MM.1S (cell line): ENCODE results near the gene KAT2B.

Source experiments
- DNase-seq: peaks from one replicate; pipeline ENCODE4 v3.0.0-alpha.2; 2015
- H2AFZ ChIP-seq: fragments of 300-600 bp; sonication (generic); 2 replicates; pipeline ENCODE4 v1.6.0; 2016; ENCODE audit warnings: antibody characterized with exemption, low read length
- H3F3A ChIP-seq: fragments of 300-600 bp; sonication (generic); 2 replicates; pipeline ENCODE4 v1.6.1; 2016; ENCODE audit warnings: mild to moderate bottlenecking, antibody characterized with exemption, low read length, moderate library complexity, mixed read lengths; ENCODE audit not compliant: insufficient read depth
- H3K27ac ChIP-seq: fragments of 300-600 bp; sonication (generic); 2 replicates; pipeline ENCODE4 v1.5.1; 2016; ENCODE audit warnings: mild to moderate bottlenecking, low read length
- H3K27me3 ChIP-seq: fragments of 300-600 bp; sonication (generic); replicated peaks from 2 replicates; pipeline ENCODE4 v1.6.0; 2016; ENCODE audit warnings: low read length; ENCODE audit not compliant: insufficient read depth
- H3K36me3 ChIP-seq: fragments of 300-600 bp; sonication (generic); replicated peaks from 2 replicates; pipeline ENCODE4 v1.6.1; 2016; ENCODE audit warnings: mild to moderate bottlenecking, low read length, mixed read lengths; ENCODE audit not compliant: insufficient read depth
- H3K4me1 ChIP-seq: fragments of 300-600 bp; sonication (generic); 2 replicates; pipeline ENCODE4 v1.6.1; 2016; ENCODE audit warnings: low read length, mixed read lengths
- H3K4me2 ChIP-seq: fragments of 300-600 bp; sonication (generic); 2 replicates; pipeline ENCODE4 v1.6.0; 2016; ENCODE audit warnings: low read depth, low read length
- H3K4me3 ChIP-seq: fragments of 300-600 bp; sonication (generic); 2 replicates; pipeline ENCODE4 v1.5.1; 2016; ENCODE audit warnings: low read length, mixed read lengths
- H3K79me2 ChIP-seq: fragments of 300-600 bp; sonication (generic); 2 replicates; pipeline ENCODE4 v1.6.1; 2016; ENCODE audit warnings: mixed run types, low read length, mixed read lengths
- H3K9ac ChIP-seq: fragments of 300-600 bp; sonication (generic); 2 replicates; pipeline ENCODE4 v1.6.1; 2016; ENCODE audit warnings: low read length, mixed read lengths
- H3K9me2 ChIP-seq: fragments of 300-600 bp; sonication (generic); replicated peaks from 2 replicates; pipeline ENCODE4 v1.6.1; 2016; ENCODE audit warnings: mild to moderate bottlenecking, low read length, mixed read lengths; ENCODE audit not compliant: insufficient read depth
- H3K9me3 ChIP-seq: fragments of 300-600 bp; sonication (generic); replicated peaks from 2 replicates; pipeline ENCODE4 v1.6.1; 2016; ENCODE audit warnings: mild to moderate bottlenecking, low read length, mixed read lengths; ENCODE audit not compliant: insufficient read depth
- H4K20me1 ChIP-seq: fragments of 300-600 bp; sonication (generic); 2 replicates; pipeline ENCODE4 v1.6.1; 2016; ENCODE audit warnings: mild to moderate bottlenecking, low read length, moderate library complexity, mixed read lengths; ENCODE audit not compliant: insufficient read depth
- EZH2 ChIP-seq: fragments of 300-600 bp; sonication (generic); optimal IDR thresholded peaks from 2 replicates; pipeline ENCODE3; 2017; ENCODE audit warnings: low read depth, mild to moderate bottlenecking, antibody characterized with exemption, low read length, mixed read lengths
- EZH2phosphoT487 ChIP-seq: fragments of 300-600 bp; sonication (generic); IDR thresholded peaks from 2 replicates; pipeline ENCODE4 v1.6.1; 2018; ENCODE audit warnings: antibody characterized with exemption, low read length
- TF ChIP-seq, protein P1 (sequence below): fragments of 300-600 bp; sonication (generic); IDR thresholded peaks from 2 replicates; pipeline ENCODE4 v1.5.1; 2016; ENCODE audit warnings: antibody characterized with exemption, low read length, mixed read lengths

KAT2B gene

DNA sequence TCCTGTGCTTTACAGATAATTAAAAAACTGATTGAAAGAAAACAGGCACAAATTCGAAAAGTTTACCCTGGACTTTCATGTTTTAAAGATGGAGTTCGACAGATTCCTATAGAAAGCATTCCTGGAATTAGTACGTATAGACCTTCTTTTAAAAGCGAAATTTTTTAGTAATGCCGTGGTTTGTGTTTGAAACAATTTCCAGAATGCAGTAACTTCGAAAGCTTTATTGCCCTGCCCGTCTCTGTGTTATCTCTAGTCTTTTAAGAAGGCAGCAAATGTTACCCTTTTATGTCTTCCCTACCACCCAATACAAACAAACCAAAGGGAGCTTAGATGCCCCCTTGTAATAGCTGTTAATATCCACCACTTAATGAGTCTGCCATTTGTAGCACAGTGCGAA is 106.1 kb downstream of the KAT2B start:
- Histone ChIP-seq H3K4me2 (no peak overlapping the region), H3K27ac (no peak overlapping the region), H3K27me3 (no peaks in the 10 kb centered on the region), H3K4me1 (no peaks in the 10 kb centered on the region), H3K4me3 (no peak overlapping the region), H3F3A (no peaks in the 10 kb centered on the region), H3K36me3 (no peaks in the 10 kb centered on the region), H3K79me2 (no peaks in the 10 kb centered on the region), H3K9me2 (no peaks in the 10 kb centered on the region), H3K9ac (no peak overlapping the region), H3K9me3 (no peaks in the 10 kb centered on the region), H2AFZ (no peak overlapping the region), H4K20me1 (no peaks in the 10 kb centered on the region)
- no peak for DNase-seq
- TF ChIP-seq, protein P1, sequence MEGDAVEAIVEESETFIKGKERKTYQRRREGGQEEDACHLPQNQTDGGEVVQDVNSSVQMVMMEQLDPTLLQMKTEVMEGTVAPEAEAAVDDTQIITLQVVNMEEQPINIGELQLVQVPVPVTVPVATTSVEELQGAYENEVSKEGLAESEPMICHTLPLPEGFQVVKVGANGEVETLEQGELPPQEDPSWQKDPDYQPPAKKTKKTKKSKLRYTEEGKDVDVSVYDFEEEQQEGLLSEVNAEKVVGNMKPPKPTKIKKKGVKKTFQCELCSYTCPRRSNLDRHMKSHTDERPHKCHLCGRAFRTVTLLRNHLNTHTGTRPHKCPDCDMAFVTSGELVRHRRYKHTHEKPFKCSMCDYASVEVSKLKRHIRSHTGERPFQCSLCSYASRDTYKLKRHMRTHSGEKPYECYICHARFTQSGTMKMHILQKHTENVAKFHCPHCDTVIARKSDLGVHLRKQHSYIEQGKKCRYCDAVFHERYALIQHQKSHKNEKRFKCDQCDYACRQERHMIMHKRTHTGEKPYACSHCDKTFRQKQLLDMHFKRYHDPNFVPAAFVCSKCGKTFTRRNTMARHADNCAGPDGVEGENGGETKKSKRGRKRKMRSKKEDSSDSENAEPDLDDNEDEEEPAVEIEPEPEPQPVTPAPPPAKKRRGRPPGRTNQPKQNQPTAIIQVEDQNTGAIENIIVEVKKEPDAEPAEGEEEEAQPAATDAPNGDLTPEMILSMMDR, result no peak
- TF ChIP-seq EZH2phosphoT487, result no peak
- no peak for TF ChIP-seq EZH2

DNA sequence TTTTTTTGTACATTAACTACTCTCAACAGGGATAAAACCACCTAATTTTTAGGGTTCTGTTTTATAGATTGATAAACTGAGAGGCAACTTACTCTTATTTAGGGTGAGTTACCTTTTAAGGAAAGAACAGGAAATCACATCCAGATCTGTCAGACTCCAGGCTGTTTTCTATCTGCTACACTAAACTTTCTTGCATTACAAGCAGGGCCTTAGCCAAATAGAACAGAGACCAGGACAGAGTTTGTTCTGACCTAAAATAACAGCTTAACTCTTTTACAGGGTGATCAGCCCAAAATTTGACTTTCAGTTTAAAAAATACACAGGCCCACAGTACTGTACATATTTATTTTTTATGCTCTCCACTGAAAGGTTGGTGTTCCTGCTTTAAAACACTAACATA is 107.1 kb downstream of the KAT2B start:
- H3K9me3 ChIP-seq, result no peaks in the 10 kb centered on the region
- H3K36me3 ChIP-seq, result no peaks in the 10 kb centered on the region
- no peak overlapping the region for H3K4me2 ChIP-seq
- no peak overlapping the region for H3K4me3 ChIP-seq
- H3K27ac ChIP-seq, result no peak overlapping the region
- no peaks in the 10 kb centered on the region for H3K79me2 ChIP-seq
- H3K9me2 ChIP-seq, result no peaks in the 10 kb centered on the region
- H3K27me3 ChIP-seq, result no peaks in the 10 kb centered on the region
- no peak for DNase-seq
- no peak for TF ChIP-seq EZH2phosphoT487
- no peak for TF ChIP-seq EZH2
- TF ChIP-seq, protein P1, result no peak
- H3F3A ChIP-seq, result no peaks in the 10 kb centered on the region
- H3K4me1 ChIP-seq, result no peaks in the 10 kb centered on the region
- no peaks in the 10 kb centered on the region for H4K20me1 ChIP-seq
- no peak overlapping the region for H2AFZ ChIP-seq
- H3K9ac ChIP-seq, result no peak overlapping the region

DNA sequence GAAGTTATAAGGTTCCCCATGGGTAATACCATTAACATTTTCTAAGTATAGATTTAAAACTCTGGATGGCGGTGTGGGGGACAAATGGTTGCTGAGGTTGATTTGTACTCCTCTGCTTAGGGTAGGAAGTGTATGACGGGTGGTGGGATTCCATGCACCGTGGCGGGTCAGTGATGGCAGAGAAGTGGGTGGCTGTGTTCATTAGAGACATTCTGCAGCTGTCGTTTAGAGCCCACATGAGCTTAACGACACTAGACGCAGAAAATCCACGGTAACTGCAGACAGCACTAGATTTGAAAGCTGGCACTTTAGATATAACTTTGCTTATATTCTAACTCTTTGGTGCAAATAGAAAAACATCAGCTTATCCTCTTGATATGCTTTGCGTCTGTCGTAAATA is 108.2 kb downstream of the KAT2B start:
- no peaks in the 10 kb centered on the region for H3F3A ChIP-seq
- no peak overlapping the region for H2AFZ ChIP-seq
- H3K4me3 ChIP-seq, result no peak overlapping the region
- no peaks in the 10 kb centered on the region for H3K9me2 ChIP-seq
- H3K4me2 ChIP-seq, result no peak overlapping the region
- H3K9me3 ChIP-seq, result no peaks in the 10 kb centered on the region
- H4K20me1 ChIP-seq, result no peaks in the 10 kb centered on the region
- no peaks in the 10 kb centered on the region for H3K4me1 ChIP-seq
- H3K9ac ChIP-seq, result no peak overlapping the region
- no peaks in the 10 kb centered on the region for H3K27me3 ChIP-seq
- no peaks in the 10 kb centered on the region for H3K79me2 ChIP-seq
- no peak for TF ChIP-seq EZH2phosphoT487
- TF ChIP-seq EZH2, result no peak
- TF ChIP-seq, protein P1, result no peak
- no peaks in the 10 kb centered on the region for H3K36me3 ChIP-seq
- DNase-seq, result no peak
- no peak overlapping the region for H3K27ac ChIP-seq
